HG02852 (cell line): ENCODE measurements around the gene SLC13A3.
"Not testable (repeated sequence)": the region's sequence is repeated elsewhere in the genome, so short reads cannot be mapped to it uniquely, and the experiment has no call there.

Experiments used
- ATAC-seq: cut with Tn5 transposase; IDR thresholded peaks from one replicate; pipeline ENCODE4 v1.9.1; 2021; ENCODE audit warnings: mild to moderate bottlenecking, moderate library complexity; ENCODE audit not compliant: unreplicated experiment

Gene SLC13A3

GRCh38 chr20:46681032-46681854 is 30.0 kb upstream of the SLC13A3 start:
- no peak for ATAC-seq

GRCh38 chr20:46680684-46681031 is 29.4 kb upstream of the SLC13A3 start:
- ATAC-seq, result no peak

- ATAC-seq, result no peak
Observed at GRCh38 chr20:46678516-46678915, 27.3 kb upstream of the SLC13A3 start.

GRCh38 chr20:46677608-46678007 is 26.3 kb upstream of the SLC13A3 start:
- no peak for ATAC-seq

- ATAC-seq, result not testable (repeated sequence)
Observed at GRCh38 chr20:46676649-46677316, 25.5 kb upstream of the SLC13A3 start.

GRCh38 chr20:46674253-46675083 is 23.2 kb upstream of the SLC13A3 start:
- ATAC-seq, result no peak

- ATAC-seq, result no peak
Observed at GRCh38 chr20:46673394-46674252, 22.4 kb upstream of the SLC13A3 start.

- ATAC-seq, result no peak
Observed at GRCh38 chr20:46672543-46673148, 21.4 kb upstream of the SLC13A3 start.

GRCh38 chr20:46671866-46672542 is 20.7 kb upstream of the SLC13A3 start:
- no peak for ATAC-seq

- ATAC-seq, result no peak
Observed at GRCh38 chr20:46670585-46671584, 19.6 kb upstream of the SLC13A3 start.

- no peak for ATAC-seq
Observed at GRCh38 chr20:46670228-46670584, 18.9 kb upstream of the SLC13A3 start.

- ATAC-seq, result no peak
Observed at GRCh38 chr20:46666818-46667515, 15.7 kb upstream of the SLC13A3 start.

GRCh38 chr20:46666306-46666705 is 15.0 kb upstream of the SLC13A3 start:
- ATAC-seq, result no peak

GRCh38 chr20:46665602-46666001 is 14.3 kb upstream of the SLC13A3 start:
- ATAC-seq, result no peak

- no peak for ATAC-seq
Observed at GRCh38 chr20:46663531-46663930, 12.3 kb upstream of the SLC13A3 start.

- no peak for ATAC-seq
Observed at GRCh38 chr20:46661659-46662058, 10.4 kb upstream of the SLC13A3 start.

GRCh38 chr20:46660487-46660886 is 9.2 kb upstream of the SLC13A3 start:
- ATAC-seq, result no peak

- ATAC-seq, result no peak
Observed at GRCh38 chr20:46657618-46658017, 6.4 kb upstream of the SLC13A3 start.
